ENCODE data around the gene TPRN. TPM values are rescaled to one million over a fixed set of nuclear protein-coding genes. Genes with fewer than 3 reads are reported as not detected.

Gene TPRN
- total RNA-seq, 1 experiment from 2014 or later: 23.0 TPM

DNA sequence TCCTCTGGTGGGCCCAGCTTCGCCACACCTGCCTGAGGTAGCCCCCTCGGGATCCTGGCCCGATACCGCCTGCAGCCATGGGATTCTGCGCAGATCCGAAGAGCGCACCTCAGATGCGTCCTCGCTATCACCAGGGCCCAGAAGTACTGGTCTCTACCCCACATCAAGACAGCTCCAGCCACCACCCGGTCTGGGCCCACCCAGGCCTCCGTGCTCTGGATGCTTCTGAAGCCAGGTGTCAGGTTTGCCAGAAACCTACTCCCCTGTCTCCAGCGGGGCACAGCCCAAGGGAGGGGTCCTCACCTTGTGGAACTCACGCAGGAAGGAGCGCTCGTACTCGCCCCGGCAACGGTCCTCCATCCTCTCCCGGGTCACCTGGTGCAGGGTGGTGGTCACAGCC lies 14.6 kb downstream of the TPRN start:
- CTCF ChIA-PET: interaction anchor here (0.5 kb wide), 1 partner anchor 13 kb away, joined by 3 read pairs; no protein-coding TSS in a partner anchor
- Histone ChIP-seq H3K27me3 (replicated peaks; ENCODE audit: insufficient read depth, low read depth, low read length, poor library complexity) (no peaks in the 10 kb centered on the region), H3K36me3 (ENCODE audit: insufficient read depth, low read length, poor library complexity, severe bottlenecking) (peaks cover 7% of the 10 kb centered on the region), H3K27ac (ENCODE audit: low read depth, low read length, poor library complexity, severe bottlenecking) (no peak overlapping the region), H3K4me3 (ENCODE audit: low read depth, low read length, poor library complexity, severe bottlenecking) (no peak overlapping the region), H3K4me1 (ENCODE audit: insufficient read depth, low read length, poor library complexity, severe bottlenecking) (peaks cover 10% of the 10 kb centered on the region), H3K9me3 (ENCODE audit: low read depth, low read length, poor library complexity, severe bottlenecking) (no peaks in the 10 kb centered on the region)
- TF ChIP-seq, protein P1, sequence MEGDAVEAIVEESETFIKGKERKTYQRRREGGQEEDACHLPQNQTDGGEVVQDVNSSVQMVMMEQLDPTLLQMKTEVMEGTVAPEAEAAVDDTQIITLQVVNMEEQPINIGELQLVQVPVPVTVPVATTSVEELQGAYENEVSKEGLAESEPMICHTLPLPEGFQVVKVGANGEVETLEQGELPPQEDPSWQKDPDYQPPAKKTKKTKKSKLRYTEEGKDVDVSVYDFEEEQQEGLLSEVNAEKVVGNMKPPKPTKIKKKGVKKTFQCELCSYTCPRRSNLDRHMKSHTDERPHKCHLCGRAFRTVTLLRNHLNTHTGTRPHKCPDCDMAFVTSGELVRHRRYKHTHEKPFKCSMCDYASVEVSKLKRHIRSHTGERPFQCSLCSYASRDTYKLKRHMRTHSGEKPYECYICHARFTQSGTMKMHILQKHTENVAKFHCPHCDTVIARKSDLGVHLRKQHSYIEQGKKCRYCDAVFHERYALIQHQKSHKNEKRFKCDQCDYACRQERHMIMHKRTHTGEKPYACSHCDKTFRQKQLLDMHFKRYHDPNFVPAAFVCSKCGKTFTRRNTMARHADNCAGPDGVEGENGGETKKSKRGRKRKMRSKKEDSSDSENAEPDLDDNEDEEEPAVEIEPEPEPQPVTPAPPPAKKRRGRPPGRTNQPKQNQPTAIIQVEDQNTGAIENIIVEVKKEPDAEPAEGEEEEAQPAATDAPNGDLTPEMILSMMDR (conservative IDR thresholded peaks at IDR 0.05; ENCODE audit: low read depth, low read length): no peak
- TF ChIP-seq EZH2 (IDR thresholded peaks at IDR 0.05; ENCODE audit: borderline replicate concordance, low read depth, low read length, poor library complexity, severe bottlenecking): no peak
- DNase-seq (ENCODE audit: low spot score): no peak
- POLR2A ChIA-PET (ENCODE audit: low non-redundant PET): no interaction called here
- no TSS peak for BruUV-seq (replicated peaks)
- intact Hi-C loops (cut with micrococcal nuclease; ENCODE audit: unreplicated experiment): no loop called here

DNA sequence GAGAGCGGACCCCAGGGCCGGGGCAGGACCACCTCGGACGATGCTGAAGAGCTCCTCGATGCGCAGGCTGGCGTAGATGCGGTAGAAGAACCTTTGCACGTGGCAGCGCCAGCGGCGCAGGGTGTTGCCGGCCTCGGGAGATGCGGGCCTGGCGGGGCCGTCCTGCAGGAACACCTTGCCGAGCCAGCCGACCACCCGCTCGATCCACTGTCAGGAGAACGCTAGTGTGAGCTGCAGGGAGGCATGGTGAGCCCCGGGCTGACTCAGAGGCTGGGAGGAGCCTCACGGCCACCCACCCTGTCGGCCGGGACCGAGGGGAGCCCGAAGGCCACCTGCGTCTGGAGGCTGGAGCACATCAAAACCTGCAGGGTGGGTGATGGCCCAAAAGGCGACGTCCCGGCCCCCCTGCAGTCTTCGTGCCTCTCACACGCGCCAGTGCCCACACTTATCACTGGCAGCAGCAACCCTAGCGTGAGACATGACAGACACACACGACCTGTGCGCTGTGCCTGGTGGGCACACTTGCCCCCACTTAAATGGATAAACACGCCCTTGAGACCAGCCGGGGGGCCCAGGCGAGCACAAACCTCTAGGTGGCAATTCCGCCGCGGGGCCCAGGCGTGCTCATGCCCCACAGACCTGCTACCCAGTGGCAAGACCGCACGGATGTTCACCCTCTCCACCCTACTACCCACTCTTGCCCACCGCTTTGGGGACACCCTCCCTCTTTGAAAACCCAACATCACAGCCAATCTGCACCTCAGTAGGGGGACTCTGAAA lies 15.5 kb downstream of the TPRN start:
- CTCF ChIA-PET: interaction anchor here (0.5 kb wide), 1 partner anchor 12 kb away, joined by 3 read pairs; no protein-coding TSS in a partner anchor
- POLR2A ChIA-PET (ENCODE audit: low non-redundant PET): interaction anchor here (0.6 kb wide), 1 partner anchor 10 kb away, joined by 3 read pairs; no protein-coding TSS in a partner anchor
- TF ChIP-seq, protein P1 (conservative IDR thresholded peaks at IDR 0.05; ENCODE audit: low read depth, low read length): no peak
- no peak for TF ChIP-seq EZH2 (IDR thresholded peaks at IDR 0.05; ENCODE audit: borderline replicate concordance, low read depth, low read length, poor library complexity, severe bottlenecking)
- intact Hi-C loops (cut with micrococcal nuclease; ENCODE audit: unreplicated experiment): no loop called here
- peaks cover 7% of the 10 kb centered on the region for H3K36me3 ChIP-seq (ENCODE audit: insufficient read depth, low read length, poor library complexity, severe bottlenecking)
- H3K9me3 ChIP-seq (ENCODE audit: low read depth, low read length, poor library complexity, severe bottlenecking): no peaks in the 10 kb centered on the region
- no TSS peak for BruUV-seq (replicated peaks)
- H3K27ac ChIP-seq (ENCODE audit: low read depth, low read length, poor library complexity, severe bottlenecking): no peak overlapping the region
- no peak overlapping the region for H3K4me3 ChIP-seq (ENCODE audit: low read depth, low read length, poor library complexity, severe bottlenecking)
- no peak for DNase-seq (ENCODE audit: low spot score)
- H3K27me3 ChIP-seq (replicated peaks; ENCODE audit: insufficient read depth, low read depth, low read length, poor library complexity): no peaks in the 10 kb centered on the region
- peaks cover 10% of the 10 kb centered on the region for H3K4me1 ChIP-seq (ENCODE audit: insufficient read depth, low read length, poor library complexity, severe bottlenecking)

DNA sequence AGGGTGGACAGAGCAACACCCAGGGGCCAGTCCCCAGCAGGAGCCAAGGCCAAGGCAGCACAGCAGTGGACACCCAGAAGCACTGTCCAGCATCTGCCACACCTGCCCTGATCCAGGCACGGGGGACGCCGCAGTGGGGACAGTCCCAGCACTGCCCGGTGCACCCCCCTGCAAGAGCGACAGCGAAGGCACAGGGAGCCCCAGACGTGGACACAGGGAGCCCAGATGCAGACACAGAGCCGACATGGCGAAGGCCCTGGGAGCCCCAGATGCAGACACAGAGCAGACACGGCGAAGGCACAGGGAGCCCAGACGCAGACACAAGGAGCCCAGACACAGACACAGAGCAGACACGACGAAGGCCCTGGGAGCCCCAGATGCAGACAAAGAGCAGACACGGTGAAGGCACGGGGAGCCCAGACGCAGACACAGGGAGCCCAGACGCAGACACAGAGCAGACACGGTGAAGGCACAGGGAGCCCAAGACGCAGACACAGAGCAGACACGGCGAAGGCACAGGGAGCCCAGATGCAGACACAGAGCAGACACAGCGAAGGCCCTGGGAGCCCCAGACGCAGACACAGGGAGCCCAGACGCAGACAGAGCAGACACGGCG lies 16.5 kb downstream of the TPRN start:
- intact Hi-C loops (cut with micrococcal nuclease; ENCODE audit: unreplicated experiment): no loop called here
- Histone ChIP-seq H3K4me3 (ENCODE audit: low read depth, low read length, poor library complexity, severe bottlenecking) (no peak overlapping the region), H3K27ac (ENCODE audit: low read depth, low read length, poor library complexity, severe bottlenecking) (no peak overlapping the region), H3K9me3 (ENCODE audit: low read depth, low read length, poor library complexity, severe bottlenecking) (no peaks in the 10 kb centered on the region), H3K36me3 (ENCODE audit: insufficient read depth, low read length, poor library complexity, severe bottlenecking) (peaks cover 7% of the 10 kb centered on the region), H3K4me1 (ENCODE audit: insufficient read depth, low read length, poor library complexity, severe bottlenecking) (peaks cover 7% of the 10 kb centered on the region), H3K27me3 (replicated peaks; ENCODE audit: insufficient read depth, low read depth, low read length, poor library complexity) (no peaks in the 10 kb centered on the region)
- TF ChIP-seq, protein P1 (conservative IDR thresholded peaks at IDR 0.05; ENCODE audit: low read depth, low read length): no peak
- no peak for TF ChIP-seq EZH2 (IDR thresholded peaks at IDR 0.05; ENCODE audit: borderline replicate concordance, low read depth, low read length, poor library complexity, severe bottlenecking)
- ChIA-PET CTCF (no interaction called here), POLR2A (ENCODE audit: low non-redundant PET) (no interaction called here)
- no peak for DNase-seq (ENCODE audit: low spot score)
- BruUV-seq (replicated peaks): no TSS peak
